Ramos (cell line): Measurements from ENCODE around the gene NSUN5.
"Not testable (repeated sequence)": the region's sequence is repeated elsewhere in the genome, so short reads cannot be mapped to it uniquely, and the experiment has no call there.

Experiments used
- in situ Hi-C: fragments of 300-500 bp; cut with MboI; formaldehyde crosslinking; loops from one replicate; pipeline ENCODE4 v1.14.3; 2022; ENCODE audit warnings: low sequenced_read_pairs; ENCODE audit not compliant: unreplicated experiment

NSUN5 gene

GRCh38 chr7:73299812-73300211 is 8.8 kb downstream of the NSUN5 start:
- in situ Hi-C loops, result not testable (repeated sequence)

GRCh38 chr7:73297706-73298105 is 10.9 kb downstream of the NSUN5 start:
- in situ Hi-C loops, result not testable (repeated sequence)

- in situ Hi-C loops, result not testable (repeated sequence)
These were observed 11.4 kb downstream of the NSUN5 start for GRCh38 chr7:73297235-73297634.

- in situ Hi-C loops, result not testable (repeated sequence)
These were observed 31.4 kb downstream of the NSUN5 start for GRCh38 chr7:73277210-73277609.

GRCh38 chr7:73267813-73268212 is 40.8 kb downstream of the NSUN5 start:
- in situ Hi-C loops, result not testable (repeated sequence)

GRCh38 chr7:73266719-73267368 is 41.8 kb downstream of the NSUN5 start:
- in situ Hi-C loops, result not testable (repeated sequence)

- in situ Hi-C loops, result not testable (repeated sequence)
These were observed 46.2 kb downstream of the NSUN5 start for GRCh38 chr7:73262416-73262815.
